CD4-positive, CD25-positive, alpha-beta regulatory T cell (primary cell): ENCODE data around the gene SCAPER. TPM values are rescaled to one million over a fixed set of nuclear protein-coding genes. Genes with fewer than 3 reads are reported as not detected.

Experiments used
- ATAC-seq, 2 donors: fragments of 150-1000 bp; cut with Tn5 transposase; one replicate each; pipeline ENCODE4 v1.10.0; 2021; ENCODE audit warnings: low read depth in 2 of 2, moderate number of reproducible peaks in 2 of 2, moderate library complexity in 1 of 2
- DNase-seq, 3 donors: peaks; one replicate each; pipeline versions ENCODE4 v3.0.0 to v3.0.0-alpha.2; 2012 to 2022; ENCODE audit warnings: mixed read lengths in 1 of 3
- H3K27ac ChIP-seq: one replicate; pipeline ENCODE4 v1.7.0; 2013; ENCODE audit warnings: mild to moderate bottlenecking, low read length; ENCODE audit not compliant: insufficient read depth, poor library complexity, severe bottlenecking
- H3K27me3 ChIP-seq: one replicate; pipeline ENCODE4 v1.7.0; 2013; ENCODE audit warnings: low read length; ENCODE audit not compliant: control insufficient read depth, insufficient read depth
- H3K36me3 ChIP-seq: one replicate; pipeline ENCODE4 v1.7.0; 2013; ENCODE audit warnings: mild to moderate bottlenecking, low read length, moderate library complexity; ENCODE audit not compliant: control insufficient read depth, insufficient read depth
- H3K4me1 ChIP-seq: 2 replicates; pipeline ENCODE4 v1.7.0; 2013; ENCODE audit warnings: mild to moderate bottlenecking, low read length; ENCODE audit not compliant: insufficient read depth, control insufficient read depth, poor library complexity, severe bottlenecking
- H3K4me3 ChIP-seq: one replicate; pipeline ENCODE4 v1.7.0; 2013; ENCODE audit warnings: low read depth, mild to moderate bottlenecking, low read length, moderate library complexity
- H3K9me3 ChIP-seq, 2 experiments: 1 replicate in 1 of 2; 2 replicates in 1 of 2; pipeline ENCODE4 v1.7.0; 2013; ENCODE audit warnings: low read length in 2 of 2, mild to moderate bottlenecking in 1 of 2, moderate library complexity in 1 of 2; ENCODE audit not compliant: control insufficient read depth in 2 of 2
- H3K27ac Mint-ChIP-seq, 3 donors: one replicate each; pipeline ENCODE4 v1.8.0; 2020 to 2022; ENCODE audit warnings: mild to moderate bottlenecking in 3 of 3, mixed read lengths in 3 of 3, moderate library complexity in 2 of 3
- H3K27me3 Mint-ChIP-seq: one replicate; pipeline ENCODE4 v1.8.0; 2022; ENCODE audit warnings: mild to moderate bottlenecking, mixed read lengths
- H3K36me3 Mint-ChIP-seq: one replicate; pipeline ENCODE4 v1.8.0; 2020; ENCODE audit warnings: mixed read lengths
- H3K4me1 Mint-ChIP-seq, 4 donors: one replicate each; pipeline ENCODE4 v1.8.0; 2020 to 2022; ENCODE audit warnings: mixed read lengths in 4 of 4, mild to moderate bottlenecking in 1 of 4
- H3K4me3 Mint-ChIP-seq, 4 donors: one replicate each; pipeline ENCODE4 v1.8.0; 2020 to 2022; ENCODE audit warnings: mild to moderate bottlenecking in 4 of 4, mixed read lengths in 4 of 4, moderate library complexity in 3 of 4
- H3K9me3 Mint-ChIP-seq, 7 donors: one replicate each; pipeline ENCODE4 v1.8.0; 2020 to 2022; ENCODE audit warnings: mixed read lengths in 7 of 7, mild to moderate bottlenecking in 3 of 7, moderate library complexity in 2 of 7
- polyA plus RNA-seq, 4 donors: library from polyadenylated mRNA; unstranded; fragments of 300-500 nt; fragmentation: Illumina TruSeq; gene quantifications; one replicate each; pipeline ENCODE4 v1.2.3, GENCODE V29; 2021
- total RNA-seq: library from RNA; stranded (reverse); gene quantifications from one replicate; pipeline ENCODE4 v1.2.3, GENCODE V29; 2022

The SCAPER gene
- total and polyA plus RNA-seq, 5 donors from 2014 or later, result 13.2 to 38.1 (median 14.5) TPM

DNA sequence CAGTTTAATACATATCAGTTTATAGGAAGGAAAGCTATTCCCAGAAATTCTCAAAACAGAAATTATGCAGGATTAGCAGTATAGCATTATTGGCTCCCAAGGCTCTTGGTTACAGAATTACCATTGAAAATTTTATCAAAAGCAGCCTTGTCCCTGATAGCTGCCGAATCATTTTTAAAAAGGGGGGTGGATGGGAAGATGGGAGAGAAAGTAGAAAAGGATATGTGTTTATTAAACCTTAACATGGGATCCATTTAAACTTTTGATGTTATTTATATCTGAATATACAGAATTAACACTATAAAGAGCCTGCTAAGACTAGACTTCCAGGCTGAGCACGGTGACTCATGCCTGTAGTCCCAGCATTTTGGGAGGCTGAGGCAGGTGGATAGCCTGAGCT, 37.2 kb upstream of the SCAPER start:
- no peak for ATAC-seq
- H3K36me3 Mint-ChIP-seq, result peaks cover 28% of the 10 kb centered on the region

DNA sequence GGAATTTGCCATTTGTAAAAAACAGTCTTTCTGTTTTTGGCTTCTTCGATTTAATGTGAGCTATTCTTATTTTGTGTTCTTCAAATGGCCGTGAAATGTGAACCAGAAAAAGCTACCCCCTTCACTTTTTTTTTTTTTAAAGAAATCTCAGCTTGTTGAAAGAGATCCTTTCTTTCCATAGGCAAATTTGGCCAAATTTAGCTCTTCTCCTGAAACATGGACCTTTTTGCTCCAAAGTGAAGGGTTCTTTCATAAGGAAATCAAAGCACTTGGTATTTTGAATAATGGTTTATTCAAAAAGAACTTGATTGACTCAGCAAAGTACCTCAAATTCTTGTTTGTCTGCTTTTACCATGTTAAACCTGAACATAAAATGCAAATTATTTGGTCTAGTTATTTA, 36.5 kb upstream of the SCAPER start:
- Histone ChIP-seq H3K9me3 (no peaks in the 10 kb centered on the region), H3K4me1 (no peaks in the 10 kb centered on the region), H3K36me3 (peaks cover 11% of the 10 kb centered on the region), H3K27me3 (no peaks in the 10 kb centered on the region), H3K4me3 (no peak overlapping the region), H3K27ac (no peak overlapping the region)
- Mint-ChIP-seq H3K4me1 (peaks cover 0 to 7% (median 4%) of the 10 kb centered on the region in 4 donors), H3K9me3 (peaks cover 0 to 4% (median 0%) of the 10 kb centered on the region in 7 donors), H3K27ac (no peak overlapping the region), H3K27me3 (no peaks in the 10 kb centered on the region), H3K4me3 (no peak overlapping the region), H3K36me3 (peaks cover 26% of the 10 kb centered on the region)
- DNase-seq (no peak), ATAC-seq (no peak)

More for the DNA sequence above, 37.2 kb upstream of the SCAPER start:
- Histone ChIP-seq H3K36me3 (peaks cover 7% of the 10 kb centered on the region), H3K4me3 (no peak overlapping the region), H3K27me3 (no peaks in the 10 kb centered on the region), H3K9me3 (no peaks in the 10 kb centered on the region), H3K27ac (no peak overlapping the region), H3K4me1 (no peaks in the 10 kb centered on the region)
- H3K4me1 Mint-ChIP-seq, result peaks cover 5 to 7% (median 6%) of the 10 kb centered on the region in 4 donors
- no peaks in the 10 kb centered on the region for H3K27me3 Mint-ChIP-seq
- DNase-seq, result no peak
- H3K4me3 Mint-ChIP-seq, result no peak overlapping the region
- peaks cover 0 to 4% (median 0%) of the 10 kb centered on the region in 7 donors for H3K9me3 Mint-ChIP-seq
- H3K27ac Mint-ChIP-seq, result no peak overlapping the region

DNA sequence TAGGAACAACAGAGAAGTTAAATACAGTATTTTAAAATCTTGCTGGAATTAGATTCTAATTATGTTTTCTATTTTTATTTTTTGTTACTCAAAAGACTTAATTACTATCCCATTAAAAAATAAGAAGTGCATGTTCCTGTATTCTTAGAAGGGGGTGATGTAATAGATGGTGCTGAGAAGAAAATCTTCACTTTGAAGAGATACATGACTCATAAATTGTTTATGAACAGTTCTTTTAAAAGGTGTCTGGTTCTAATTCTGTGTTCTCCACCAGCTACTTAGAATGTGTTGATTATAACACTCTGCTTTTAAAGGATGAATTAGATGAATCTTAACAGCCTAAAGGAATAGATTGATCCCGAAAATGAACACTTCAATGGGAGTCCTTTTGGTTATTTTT, 34.6 kb upstream of the SCAPER start:
- Mint-ChIP-seq H3K27ac (no peak overlapping the region), H3K4me3 (no peak overlapping the region), H3K4me1 (peaks cover 0 to 14% (median 12%) of the 10 kb centered on the region in 4 donors), H3K27me3 (no peaks in the 10 kb centered on the region), H3K36me3 (peaks cover 26% of the 10 kb centered on the region), H3K9me3 (peaks cover 0 to 4% (median 0%) of the 10 kb centered on the region in 7 donors)
- ATAC-seq (peak; percentile 69 to 77), DNase-seq (peak in 1 of 3 donors; percentile 42)
- H3K27me3 ChIP-seq, result no peaks in the 10 kb centered on the region
- no peaks in the 10 kb centered on the region for H3K4me1 ChIP-seq
- peaks cover 27% of the 10 kb centered on the region for H3K36me3 ChIP-seq
- H3K27ac ChIP-seq, result no peak overlapping the region
- H3K4me3 ChIP-seq, result no peak overlapping the region
- no peaks in the 10 kb centered on the region for H3K9me3 ChIP-seq

DNA sequence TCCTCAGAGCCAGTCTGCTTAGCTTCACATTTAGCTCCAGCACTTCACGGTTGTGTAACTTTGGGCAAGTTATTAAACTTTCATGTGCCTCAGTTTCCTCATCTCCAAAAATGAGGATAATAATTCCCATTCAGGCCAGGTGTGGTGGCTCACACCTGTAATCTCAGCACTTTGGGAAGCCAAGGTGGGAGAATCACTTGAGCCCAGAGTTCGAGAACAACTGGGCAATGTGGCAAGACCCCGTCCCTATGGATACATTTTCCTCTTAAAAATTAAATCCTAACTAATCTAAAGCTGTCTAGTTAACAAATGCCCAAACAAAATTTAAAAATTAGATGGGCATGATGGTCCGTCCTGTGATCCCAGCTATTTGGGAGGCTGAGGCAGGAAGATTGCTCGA, 33.6 kb upstream of the SCAPER start:
- Histone ChIP-seq H3K27me3 (no peaks in the 10 kb centered on the region), H3K36me3 (peaks cover 33% of the 10 kb centered on the region), H3K27ac (no peak overlapping the region), H3K4me1 (no peaks in the 10 kb centered on the region), H3K4me3 (no peak overlapping the region), H3K9me3 (no peaks in the 10 kb centered on the region)
- DNase-seq, result no peak
- ATAC-seq, result no peak
- Mint-ChIP-seq H3K36me3 (peaks cover 23% of the 10 kb centered on the region), H3K9me3 (no peaks in the 10 kb centered on the region), H3K4me3 (no peak overlapping the region), H3K27me3 (no peaks in the 10 kb centered on the region), H3K4me1 (peaks cover 0 to 15% (median 13%) of the 10 kb centered on the region in 4 donors), H3K27ac (no peak overlapping the region)

DNA sequence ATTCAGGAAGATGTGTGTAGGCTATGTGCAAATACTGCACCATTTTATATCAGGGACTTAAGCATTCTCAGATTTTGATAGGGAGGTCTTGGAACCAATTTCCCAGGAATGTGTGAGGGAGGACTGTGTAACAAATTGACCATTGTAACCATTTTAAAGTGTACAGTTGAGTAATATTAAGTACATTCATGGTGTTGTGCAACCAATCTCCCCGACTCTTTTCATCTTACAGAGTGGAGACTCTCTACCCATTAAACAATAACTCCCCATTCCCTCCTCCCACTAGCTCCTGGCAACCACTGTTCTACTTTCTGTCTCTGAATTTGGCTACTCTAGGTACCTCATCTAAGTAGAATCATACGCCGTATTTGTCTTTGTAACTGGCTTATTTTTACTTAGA, 31.5 kb upstream of the SCAPER start:
- Mint-ChIP-seq H3K9me3 (no peaks in the 10 kb centered on the region), H3K27me3 (no peaks in the 10 kb centered on the region), H3K36me3 (peaks cover 27% of the 10 kb centered on the region), H3K4me1 (peaks cover 10 to 31% (median 26%) of the 10 kb centered on the region in 4 donors), H3K27ac (no peak overlapping the region), H3K4me3 (no peak overlapping the region)
- H3K4me1 ChIP-seq, result peaks cover 17% of the 10 kb centered on the region
- H3K36me3 ChIP-seq, result peaks cover 36% of the 10 kb centered on the region
- no peak overlapping the region for H3K27ac ChIP-seq
- no peaks in the 10 kb centered on the region for H3K27me3 ChIP-seq
- ATAC-seq (no peak), DNase-seq (no peak)
- H3K4me3 ChIP-seq, result no peak overlapping the region
- H3K9me3 ChIP-seq, result no peaks in the 10 kb centered on the region

DNA sequence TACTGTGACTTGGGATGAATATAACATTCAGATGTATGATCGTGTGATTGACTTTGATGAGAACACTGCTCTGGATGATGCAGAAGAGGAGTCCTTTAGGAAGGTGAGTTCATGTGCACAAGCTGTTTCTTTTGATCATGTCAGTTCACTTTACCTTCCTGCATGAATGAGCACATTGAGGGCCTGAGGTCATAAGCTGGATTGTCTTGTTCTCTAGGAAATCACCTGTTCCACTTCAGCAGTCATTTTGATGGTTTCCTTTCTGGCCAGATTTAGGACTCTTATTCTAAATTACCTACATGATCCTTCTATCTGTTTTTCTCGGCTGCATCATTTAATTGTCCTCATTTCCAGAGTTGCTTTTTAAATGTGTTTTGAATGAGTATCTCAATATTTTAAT, 30.5 kb upstream of the SCAPER start:
- no peak overlapping the region for H3K4me3 ChIP-seq
- ATAC-seq (no peak), DNase-seq (peak in 1 of 3 donors; percentile 33)
- peak overlapping the region in 1 of 3 donors; percentile 62 for H3K27ac Mint-ChIP-seq
- H3K27ac ChIP-seq, result no peak overlapping the region
- no peaks in the 10 kb centered on the region for H3K9me3 Mint-ChIP-seq
- H3K4me1 ChIP-seq, result peaks cover 17% of the 10 kb centered on the region
- H3K27me3 Mint-ChIP-seq, result no peaks in the 10 kb centered on the region
- H3K36me3 Mint-ChIP-seq, result peaks cover 27% of the 10 kb centered on the region
- peaks cover 10 to 38% (median 30%) of the 10 kb centered on the region in 4 donors for H3K4me1 Mint-ChIP-seq
- peaks cover 36% of the 10 kb centered on the region for H3K36me3 ChIP-seq
- H3K27me3 ChIP-seq, result no peaks in the 10 kb centered on the region
- H3K9me3 ChIP-seq, result no peaks in the 10 kb centered on the region
- peak overlapping the region in 2 of 4 donors; percentile 61 to 73 for H3K4me3 Mint-ChIP-seq

DNA sequence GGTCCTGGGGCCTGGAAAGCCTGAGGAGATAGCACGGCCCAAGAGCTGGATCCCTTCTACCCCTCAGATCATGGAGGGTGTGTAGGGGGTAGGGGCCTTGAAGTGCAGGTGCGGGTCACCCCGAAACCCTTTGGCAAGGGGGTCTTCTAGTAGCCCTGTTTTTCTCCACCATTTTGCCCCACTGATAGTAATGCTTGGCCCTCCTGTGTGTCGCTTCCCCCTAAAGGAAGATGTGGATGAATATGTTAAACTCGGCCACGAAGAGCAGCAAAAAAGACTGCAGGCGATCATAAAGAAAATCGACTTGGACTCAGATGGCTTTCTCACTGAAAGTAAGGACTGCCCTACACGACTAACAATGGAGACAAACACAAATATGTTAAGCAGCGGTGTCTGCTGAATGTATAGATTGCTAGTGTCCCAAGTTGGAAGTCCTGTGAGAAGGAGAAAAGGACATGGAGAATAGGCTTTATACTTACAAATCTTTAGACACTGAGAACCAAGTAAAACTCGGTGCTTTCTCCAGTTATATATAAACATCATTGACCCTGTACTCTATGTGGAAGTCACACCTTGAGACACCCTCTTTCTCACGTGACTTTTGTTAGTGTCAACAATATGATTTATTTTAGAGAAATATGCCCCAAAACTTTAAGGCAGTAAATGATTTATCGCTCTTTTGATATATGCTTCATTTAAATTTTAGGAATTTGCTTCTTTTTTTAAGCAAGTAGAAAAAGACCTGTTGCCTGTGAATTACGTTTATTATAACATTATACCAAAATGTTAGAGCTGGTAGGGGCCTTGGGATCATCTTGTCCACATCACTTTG, 27.2 kb upstream of the SCAPER start:
- ATAC-seq, result no peak
- no peaks in the 10 kb centered on the region for H3K9me3 Mint-ChIP-seq

More for the DNA sequence above, 27.2 kb upstream of the SCAPER start:
- Histone ChIP-seq H3K4me1 (peaks cover 17% of the 10 kb centered on the region), H3K27me3 (no peaks in the 10 kb centered on the region), H3K9me3 (no peaks in the 10 kb centered on the region), H3K4me3 (peak overlapping the region; percentile 81), H3K27ac (peak overlapping the region; percentile 69), H3K36me3 (peaks cover 29% of the 10 kb centered on the region)
- Mint-ChIP-seq H3K4me1 (peaks cover 10 to 37% (median 30%) of the 10 kb centered on the region in 4 donors), H3K36me3 (peaks cover 27% of the 10 kb centered on the region), H3K27ac (peak overlapping the region; percentile 88 to 95 (median 94)), H3K4me3 (peak overlapping the region; percentile 89 to 96 (median 92)), H3K27me3 (peaks cover 8% of the 10 kb centered on the region)
- DNase-seq, result peak in 2 of 3 donors; percentile 13 to 35
